ENCODE measurements around the gene ACP2.

Gene ACP2, protein sequence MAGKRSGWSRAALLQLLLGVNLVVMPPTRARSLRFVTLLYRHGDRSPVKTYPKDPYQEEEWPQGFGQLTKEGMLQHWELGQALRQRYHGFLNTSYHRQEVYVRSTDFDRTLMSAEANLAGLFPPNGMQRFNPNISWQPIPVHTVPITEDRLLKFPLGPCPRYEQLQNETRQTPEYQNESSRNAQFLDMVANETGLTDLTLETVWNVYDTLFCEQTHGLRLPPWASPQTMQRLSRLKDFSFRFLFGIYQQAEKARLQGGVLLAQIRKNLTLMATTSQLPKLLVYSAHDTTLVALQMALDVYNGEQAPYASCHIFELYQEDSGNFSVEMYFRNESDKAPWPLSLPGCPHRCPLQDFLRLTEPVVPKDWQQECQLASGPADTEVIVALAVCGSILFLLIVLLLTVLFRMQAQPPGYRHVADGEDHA

DNA sequence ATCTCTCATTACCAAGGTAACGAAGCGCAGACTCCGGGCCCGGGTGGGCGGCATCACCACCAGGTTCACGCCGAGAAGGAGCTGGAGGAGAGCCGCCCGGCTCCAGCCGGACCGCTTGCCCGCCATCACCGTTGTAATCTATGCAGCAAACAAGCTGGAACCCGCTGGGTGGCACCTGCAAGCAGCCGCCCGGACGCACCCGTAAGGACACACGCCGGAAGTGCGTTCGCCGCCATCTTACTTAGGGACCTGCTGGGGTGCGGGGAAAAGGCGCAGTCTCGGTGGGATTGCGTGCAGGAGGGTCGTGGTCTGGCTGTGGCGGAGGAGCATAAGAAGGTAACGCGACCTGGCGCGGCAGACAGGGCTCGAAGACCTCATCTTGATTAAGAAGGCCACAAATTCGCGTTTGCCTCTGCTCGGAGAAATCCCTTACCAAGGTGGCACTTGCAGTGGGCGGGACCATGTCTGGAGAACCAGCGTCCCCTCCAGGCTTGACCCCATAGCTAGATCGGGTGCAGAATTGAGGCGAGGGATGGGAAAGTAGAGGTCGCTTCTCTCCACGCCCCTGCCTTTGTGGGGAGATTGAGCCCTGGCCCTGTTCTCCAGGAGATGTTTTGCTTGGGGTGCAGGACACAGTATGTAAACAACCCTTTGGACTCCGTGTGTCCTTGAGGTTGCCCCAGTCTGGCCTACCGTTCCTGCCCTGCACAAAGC is at the start of gene ACP2:
TSS of gene ACP2 (minus strand) at position 151 of the 714 bp plus-strand sequence. CDS start at position 126, 25 bp downstream.
- peak; percentile 89 to 93 for DNase-seq

DNA sequence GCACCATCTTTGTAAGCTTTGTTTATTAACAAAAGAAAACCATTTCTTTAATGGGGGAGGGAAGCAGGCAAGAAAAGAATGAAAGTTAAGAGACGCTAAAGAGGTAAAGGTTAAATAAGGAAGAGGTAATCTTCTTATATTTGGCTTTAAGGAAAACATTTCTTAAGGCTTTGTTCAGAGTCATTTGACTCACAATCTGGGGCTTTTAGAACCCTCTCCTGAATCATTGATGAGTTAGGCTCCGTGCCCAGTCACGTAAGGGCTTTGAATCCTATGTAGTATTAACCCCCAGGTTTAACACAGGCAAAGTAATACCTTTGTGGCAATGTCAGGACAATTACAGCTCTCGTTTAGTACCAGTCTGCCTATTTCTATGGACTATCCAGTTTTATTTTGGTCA is 47.4 kb upstream of the ACP2 start:
- no peak for DNase-seq

DNA sequence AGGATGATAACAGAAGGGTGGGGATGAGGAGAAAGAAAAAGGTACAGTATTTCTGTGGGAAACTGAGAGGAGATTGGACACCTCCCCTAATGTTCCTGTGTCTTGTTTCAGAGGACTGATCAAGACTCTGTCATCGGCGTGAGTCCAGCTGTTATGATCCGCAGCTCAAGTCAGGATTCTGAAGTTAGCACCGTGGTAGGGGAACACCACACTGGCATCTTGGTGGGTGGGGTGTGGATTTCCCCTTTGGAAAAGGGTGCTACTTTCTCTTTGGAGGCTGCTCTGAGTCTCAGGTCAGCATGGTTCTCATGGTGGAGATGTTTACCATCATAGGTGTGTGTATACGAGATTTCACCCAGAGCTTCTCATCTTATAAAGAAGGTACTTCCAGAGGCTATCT is 46.8 kb upstream of the ACP2 start:
- DNase-seq = no peak

DNA sequence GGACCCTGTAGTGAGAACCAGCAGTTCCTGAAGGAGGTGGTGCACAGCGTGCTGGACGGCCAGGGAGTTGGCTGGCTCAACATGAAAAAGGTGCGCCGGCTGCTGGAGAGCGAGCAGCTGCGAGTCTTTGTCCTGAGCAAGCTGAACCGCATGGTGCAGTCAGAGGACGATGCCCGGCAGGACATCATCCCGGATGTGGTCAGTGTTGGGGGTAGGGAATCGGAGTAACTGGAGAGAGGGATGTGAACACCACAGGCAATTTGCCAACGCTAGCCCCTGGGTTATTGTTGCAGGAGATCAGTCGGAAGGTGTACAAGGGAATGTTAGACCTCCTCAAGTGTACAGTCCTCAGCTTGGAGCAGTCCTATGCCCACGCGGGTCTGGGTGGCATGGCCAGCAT is 41.2 kb upstream of the ACP2 start:
- DNase-seq = no peak

DNA sequence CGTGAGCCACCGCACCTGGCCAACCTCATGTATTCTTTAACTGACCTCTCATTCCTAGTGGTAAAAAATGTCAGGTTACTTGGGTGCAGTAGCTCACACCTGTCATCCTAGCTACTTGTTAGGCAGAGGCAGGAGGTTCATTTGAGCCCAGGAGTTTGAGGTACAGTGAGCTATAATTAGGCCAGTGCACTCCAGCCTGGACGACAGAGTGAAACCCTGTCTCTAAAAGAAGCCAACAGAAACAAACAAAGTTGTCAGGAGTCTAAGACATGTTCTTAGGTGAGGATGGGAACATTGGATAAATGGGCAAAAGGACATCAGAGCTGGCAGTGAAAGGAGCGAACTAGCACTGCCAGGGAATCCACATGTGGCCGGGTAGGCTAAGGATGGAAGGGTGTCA is 39.5 kb upstream of the ACP2 start:
- DNase-seq = no peak

DNA sequence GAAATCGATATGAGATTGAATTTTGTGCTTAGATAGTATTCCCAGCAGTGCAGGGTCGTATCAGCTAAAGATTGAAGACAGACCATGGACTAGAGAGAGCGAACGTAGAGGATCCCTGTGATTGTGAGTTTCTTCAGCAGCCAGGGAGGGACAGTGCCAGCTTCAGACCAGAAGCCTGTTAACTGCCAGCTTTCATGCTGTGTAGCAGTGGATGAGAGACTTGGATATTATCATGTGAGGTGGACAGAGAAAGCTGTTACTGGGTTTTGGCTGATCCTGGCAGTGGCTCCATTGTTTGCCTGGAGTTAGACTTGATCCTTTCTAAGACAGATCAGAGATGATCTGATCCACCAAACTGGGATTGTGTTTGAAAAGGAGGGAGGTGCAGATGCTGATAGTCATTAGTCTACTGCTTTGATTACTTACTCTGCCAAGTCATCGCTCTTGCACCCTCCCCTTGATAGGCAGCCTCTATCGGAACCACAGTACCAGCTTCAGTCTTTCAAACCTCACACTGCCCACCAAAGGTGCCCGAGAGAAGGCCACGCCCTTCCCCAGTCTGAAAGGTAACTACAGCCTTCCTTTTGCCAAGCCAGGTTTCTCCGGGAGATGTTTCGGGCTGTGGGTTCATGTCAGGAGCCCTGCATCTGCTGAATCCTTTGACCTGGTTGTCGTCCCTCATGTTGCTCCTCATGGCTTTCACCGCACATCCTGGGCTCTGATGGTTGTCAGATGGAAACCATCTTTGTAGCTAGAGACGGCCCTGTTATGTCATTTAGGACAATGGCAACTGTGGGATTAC is 37.6 kb upstream of the ACP2 start:
- no peak for DNase-seq

DNA sequence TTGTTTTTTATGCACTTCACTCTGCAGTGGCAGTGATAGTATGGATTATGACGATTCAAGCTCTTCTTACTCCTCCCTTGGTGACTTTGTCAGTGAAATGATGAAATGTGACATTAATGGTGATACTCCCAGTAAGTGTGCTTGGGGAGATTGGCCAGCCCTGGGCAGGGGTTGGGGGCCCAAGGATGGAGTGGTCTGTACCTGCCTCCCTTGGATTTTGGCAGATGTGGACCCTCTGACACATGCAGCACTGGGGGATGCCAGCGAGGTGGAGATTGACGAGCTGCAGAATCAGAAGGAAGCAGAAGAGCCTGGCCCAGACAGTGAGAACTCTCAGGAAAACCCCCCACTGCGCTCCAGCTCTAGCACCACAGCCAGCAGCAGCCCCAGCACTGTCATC is 35.5 kb upstream of the ACP2 start:
- no peak for DNase-seq

DNA sequence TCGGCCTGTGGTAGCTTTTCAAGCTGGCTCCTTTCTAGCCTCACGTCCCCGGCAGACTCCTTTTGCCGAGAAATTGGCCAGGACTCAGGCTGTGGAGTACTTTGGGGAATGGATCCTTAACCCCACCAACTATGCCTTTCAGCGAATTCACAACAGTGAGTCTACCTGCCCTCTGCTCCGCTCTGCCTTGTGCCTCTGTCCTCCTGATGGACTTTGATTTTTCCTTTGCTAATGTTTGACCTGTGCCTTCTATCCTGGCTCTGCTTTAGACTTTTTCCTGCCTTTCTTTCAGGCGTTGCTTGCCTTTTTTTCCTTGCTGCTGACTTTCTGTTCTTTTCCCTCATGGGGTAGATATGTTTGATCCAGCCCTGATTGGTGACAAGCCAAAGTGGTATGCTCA is 33.8 kb upstream of the ACP2 start:
- DNase-seq = no peak

DNA sequence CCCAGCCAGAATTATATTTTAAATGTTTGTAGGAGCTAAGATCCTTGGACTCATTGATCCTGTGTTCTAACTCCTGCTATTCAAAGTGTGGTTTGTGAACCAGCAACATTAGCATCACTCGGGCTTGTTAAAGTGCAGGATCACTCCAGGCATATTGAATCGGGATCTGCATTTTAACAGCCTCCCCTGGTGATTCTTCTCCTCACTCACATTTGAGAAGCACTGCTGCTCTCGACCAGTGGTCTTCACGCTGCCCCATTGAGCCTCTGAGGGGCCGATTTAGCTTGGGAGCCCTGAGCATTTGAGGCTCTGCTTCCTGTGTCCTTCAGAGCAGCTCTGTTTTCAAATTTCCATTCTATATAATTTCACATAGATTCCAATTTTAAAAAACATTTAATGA is 32.2 kb upstream of the ACP2 start:
- no peak for DNase-seq

DNA sequence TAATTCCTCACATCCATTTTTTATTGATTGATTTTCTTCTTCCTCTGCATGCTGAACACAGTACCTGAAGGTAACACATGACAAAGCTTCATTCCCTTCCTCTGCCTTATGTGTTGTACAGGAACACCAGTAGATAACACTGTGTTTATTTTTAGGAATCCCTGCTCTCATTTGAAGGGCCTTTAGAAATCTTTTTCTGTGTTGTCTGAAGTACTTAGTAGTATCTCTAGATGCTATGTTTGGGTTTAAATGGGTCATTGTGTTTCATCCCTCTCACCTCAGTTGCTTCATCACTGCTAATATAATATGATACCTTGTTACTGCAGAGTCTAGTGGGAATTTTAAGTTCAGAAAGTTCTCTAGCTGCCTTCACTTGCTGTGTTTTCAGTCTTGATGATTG is 31.5 kb upstream of the ACP2 start:
- no peak for DNase-seq

DNA sequence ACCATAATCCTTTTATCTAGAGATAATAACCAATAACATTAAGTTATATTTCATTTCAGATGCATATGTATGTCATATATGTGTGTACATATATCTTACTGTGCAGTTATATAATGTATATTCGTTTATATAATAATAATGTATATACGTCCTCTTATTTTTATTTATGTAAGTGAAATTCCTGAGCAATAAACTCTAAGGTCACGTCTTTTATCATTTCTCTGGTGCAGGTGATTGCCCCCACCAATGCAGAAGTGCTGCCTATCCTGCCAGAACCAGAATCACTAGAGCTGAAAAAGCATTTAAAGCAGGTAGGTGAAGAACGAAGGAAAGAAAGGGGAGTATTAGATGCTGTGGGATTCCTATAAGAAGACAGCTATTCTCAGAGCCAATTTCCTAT is 30.2 kb upstream of the ACP2 start:
- DNase-seq = no peak

DNA sequence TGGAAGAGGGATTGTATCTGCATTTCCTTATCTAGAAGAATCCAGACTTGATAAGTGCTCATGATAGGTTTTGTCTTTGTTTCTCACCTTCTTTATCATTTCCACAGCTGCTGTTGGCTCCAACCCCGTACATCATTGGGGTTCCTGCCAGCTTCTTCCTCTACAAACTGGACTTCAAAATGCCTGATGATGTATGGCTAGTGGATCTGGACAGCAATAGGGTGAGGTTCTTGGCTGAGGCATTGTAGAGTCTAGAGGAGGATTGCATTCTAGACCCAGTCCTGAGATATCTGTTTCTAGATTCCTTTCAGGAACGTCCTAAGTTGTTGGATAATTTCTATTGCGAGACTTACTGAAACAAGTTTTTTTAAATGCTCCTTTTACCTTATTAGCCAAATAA is 29.4 kb upstream of the ACP2 start:
- DNase-seq = no peak

DNA sequence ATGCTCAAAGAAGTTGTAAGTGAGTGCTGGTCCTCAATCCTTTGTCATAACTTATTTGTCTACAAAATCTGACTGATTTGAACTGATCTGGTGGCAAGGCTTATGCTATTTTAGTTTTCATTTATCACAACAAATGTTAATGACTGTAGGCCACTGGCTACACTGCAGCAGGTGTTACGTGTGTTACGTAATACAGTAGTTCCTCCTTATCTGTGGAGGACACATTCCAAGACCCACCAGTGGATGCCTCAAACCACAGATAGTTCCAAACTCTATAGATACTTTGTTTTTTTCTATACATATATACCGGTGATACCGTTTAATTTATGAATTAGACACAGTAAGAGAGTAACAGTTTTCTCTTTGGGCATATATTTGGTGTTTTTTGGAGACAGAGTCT is 28.3 kb upstream of the ACP2 start:
- no peak for DNase-seq

DNA sequence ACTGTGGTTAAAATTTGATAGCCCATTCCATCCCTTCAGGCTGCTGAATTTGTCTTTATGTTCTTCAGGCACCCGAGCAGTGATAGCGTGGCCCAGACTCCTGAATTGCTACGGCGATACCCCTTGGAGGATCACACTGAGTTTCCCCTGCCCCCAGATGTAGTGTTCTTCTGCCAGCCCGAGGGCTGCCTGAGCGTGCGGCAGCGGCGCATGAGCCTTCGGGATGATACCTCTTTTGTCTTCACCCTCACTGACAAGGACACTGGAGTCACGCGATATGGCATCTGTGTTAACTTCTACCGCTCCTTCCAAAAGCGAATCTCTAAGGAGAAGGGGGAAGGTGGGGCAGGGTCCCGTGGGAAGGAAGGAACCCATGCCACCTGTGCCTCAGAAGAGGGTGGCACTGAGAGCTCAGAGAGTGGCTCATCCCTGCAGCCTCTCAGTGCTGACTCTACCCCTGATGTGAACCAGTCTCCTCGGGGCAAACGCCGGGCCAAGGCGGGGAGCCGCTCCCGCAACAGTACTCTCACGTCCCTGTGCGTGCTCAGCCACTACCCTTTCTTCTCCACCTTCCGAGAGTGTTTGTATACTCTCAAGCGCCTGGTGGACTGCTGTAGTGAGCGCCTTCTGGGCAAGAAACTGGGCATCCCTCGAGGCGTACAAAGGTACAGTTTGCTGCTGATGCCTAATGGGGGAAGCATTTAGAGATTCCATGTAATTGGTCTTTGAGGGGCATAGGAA is 26.1 kb upstream of the ACP2 start:
- DNase-seq = no peak

DNA sequence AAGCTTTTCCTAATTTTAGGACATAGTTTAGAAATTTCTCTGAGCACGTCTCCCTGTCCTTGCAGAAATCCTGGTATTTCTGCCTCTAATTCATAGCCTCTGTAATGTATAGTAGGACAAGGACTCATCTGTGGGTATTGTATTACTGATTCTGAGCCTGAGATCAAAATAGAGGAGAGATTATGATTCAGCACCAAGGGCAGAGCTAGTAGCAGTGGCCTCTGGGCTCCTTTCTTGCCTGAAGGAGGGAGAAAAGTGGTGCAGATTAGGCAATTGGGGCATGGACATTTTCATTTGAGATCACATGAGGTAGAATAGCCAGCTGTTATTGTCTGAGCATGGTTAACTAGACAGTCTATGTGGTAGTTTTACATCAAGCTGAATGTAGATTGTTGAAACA is 24.1 kb upstream of the ACP2 start:
- DNase-seq = no peak

DNA sequence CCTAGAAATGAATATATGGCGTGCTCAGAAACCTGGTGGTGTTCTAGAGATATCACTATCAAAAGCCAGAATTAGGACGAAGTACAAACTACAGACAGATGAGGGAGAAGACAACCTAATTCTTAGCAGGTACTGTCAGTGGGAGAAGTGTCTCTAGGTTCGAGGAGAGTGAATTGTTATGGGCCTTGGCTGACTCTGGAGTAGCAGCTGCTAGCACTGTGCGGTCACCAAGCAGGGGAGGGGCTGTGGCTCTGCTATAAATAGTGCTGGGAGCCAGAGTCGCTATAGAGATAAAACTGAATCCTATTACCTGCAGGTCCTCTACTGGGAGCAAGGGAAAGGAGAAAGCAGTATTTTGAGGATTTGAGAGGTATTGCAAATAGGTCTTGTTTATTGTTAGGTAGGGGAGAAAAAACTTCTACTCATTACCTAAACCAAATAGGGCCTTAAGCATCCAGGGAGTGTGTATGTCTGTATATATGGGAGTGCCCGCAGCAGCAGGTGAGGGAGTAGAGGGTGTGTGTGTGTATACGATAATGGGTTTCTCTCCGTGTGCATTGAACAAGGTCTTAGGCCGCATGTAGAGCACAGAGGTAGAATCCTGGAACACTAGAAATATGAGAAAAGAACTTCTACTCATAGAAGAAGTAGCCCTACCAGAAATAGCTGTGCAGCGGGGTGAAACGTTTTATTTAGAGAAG is 23.5 kb upstream of the ACP2 start:
- DNase-seq = peak; percentile 53 to 75

DNA sequence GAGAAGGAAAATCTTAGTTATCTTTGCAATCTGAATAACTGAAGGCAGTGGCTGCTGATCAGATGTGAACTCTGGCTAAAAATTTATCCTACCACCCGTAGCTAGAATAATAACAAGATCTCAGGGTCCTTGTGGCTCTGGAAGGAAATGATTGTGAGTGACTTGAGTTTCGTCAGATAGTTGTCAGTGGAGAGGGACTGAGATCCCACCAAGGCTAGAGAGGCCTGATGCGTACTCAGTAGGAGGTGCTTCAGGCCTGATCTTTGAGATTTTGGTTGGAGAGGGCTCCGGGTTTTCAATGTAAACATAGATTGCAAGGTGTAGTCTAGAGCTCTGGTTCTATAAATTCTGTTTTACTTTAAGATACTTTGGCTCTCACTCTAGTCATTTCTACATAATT is 22.7 kb upstream of the ACP2 start:
- no peak for DNase-seq

DNA sequence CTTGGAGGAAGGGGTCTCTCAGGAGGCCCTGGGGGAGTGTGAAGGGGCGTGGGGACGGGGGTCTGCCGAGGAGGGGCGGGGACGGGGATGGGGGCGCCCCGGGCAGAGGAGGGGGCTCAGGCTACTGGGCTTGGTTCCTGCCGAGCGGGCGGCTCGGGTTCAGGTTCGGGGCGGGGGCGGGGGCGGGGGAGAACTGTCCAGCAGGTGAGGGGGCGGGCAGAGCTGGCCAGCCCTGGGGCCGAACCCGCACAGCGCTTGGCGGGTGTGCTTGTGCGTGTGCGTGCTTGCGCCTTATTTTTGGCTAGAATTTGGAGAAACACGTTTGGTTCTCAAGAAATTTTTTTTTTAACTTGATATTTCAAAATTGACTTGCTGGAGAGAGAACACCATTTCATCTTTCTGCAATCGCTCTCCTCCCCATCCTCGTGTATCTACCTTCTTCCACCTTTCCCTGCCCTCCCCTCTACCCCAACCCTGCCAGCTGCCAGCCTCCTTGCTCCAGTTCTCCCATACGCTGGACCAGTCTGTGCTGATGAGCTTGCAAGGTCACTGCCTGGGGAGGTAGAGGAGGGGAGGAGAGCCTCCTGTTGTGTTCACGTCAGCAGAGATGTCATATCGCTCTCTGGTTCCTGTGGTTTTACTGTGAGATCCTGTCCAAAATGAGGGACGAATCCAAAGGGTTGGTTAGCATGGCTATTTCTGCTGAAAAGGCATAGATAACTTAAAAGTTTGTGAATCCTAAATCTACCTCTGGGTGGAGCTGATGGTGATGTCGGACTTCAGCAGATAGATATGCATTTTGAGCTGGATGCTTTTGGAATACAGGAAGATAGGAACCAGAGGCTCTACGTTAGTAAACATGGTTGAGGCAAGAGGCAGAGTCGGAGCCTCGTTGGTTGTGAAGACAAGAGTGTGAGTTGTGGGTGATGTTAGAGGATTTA is 22.0 kb upstream of the ACP2 start:
- peak; percentile 36 to 51 for DNase-seq

DNA sequence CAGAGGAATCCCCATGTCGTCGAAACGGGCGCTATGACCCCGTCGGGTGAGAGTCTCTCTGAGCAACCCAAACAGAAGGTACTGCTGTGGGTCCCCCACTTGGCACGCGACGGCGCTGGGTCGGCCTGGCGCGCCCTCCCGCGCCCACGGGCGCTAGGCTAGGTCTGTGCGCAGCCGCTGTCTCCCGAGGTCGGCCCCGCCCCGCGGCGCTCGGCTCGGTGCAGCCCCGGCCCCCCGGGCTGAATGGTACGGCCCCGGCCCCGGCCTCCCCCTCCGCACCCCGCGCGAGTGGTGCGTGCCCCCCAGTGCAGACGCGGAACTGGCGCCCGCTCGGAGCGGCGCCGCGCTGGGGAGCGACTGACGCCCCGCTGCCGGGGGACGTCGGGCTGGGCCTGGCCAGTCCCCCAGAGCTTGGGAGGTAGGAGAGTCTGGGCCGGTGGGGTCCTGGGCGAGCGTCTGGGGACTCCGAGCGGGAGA is 21.3 kb upstream of the ACP2 start, which contains the start of gene MADD:
TSS of gene MADD (plus strand) at position 305 of the 477 bp plus-strand sequence.
- peak; percentile 83 to 88 for DNase-seq

DNA sequence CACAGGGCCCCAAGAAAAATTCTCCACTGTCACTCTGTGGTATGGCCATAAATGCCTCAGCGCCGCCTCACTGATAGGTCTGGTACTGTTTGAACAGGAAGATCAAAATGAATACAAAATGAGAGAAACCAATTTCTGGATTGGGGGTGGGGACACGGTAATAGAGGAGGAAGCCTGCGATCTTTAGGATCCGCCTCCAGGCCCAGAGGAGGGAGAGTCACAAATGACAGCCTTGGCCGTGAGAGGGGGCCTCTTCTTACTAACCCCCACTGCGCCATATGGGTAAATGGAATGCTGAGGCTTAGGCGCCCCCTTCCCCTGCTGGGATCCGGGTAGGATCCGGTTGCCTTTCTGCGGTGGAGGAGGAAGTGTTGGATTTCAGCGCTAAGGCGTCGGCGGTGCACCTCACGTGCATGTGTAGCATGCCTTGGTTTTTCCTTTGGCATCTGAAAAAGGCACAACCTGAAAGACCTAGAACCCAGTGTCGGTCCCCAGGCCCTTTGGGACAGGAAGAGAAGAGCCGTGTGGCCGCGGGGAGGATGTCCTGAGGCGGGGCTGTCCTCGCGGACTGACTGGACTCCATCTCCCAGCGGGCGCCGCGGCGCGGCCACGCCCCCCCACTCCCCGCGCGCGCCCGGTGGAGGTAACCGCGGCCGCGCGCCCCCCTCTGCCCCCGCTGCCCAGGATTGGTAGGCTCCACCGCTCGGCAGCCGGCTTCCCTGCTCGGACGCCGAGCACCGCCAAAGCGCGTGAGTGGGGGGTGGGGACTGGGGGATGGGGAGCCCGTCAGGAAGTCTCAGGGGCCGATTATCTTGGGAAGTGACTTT is 20.6 kb upstream of the ACP2 start:
- DNase-seq = peak; percentile 88
